Neural cell (in vitro differentiated cells): Measurements from ENCODE around the gene LTK. TPM values are rescaled to one million over a fixed set of nuclear protein-coding genes. Genes with fewer than 3 reads are reported as not detected.

Experiments
- H2AFZ ChIP-seq: fragments of 200-600, 300-800 bp; sonication (generic), shearing (Covaris generic); 2 replicates; pipeline ENCODE4 v1.6.0; 2014; ENCODE audit warnings: low read depth, mild to moderate bottlenecking, antibody characterized with exemption, low read length, moderate library complexity
- H3F3A ChIP-seq: fragments of 200-600 bp; shearing (Covaris generic); 2 replicates; pipeline ENCODE4 v1.6.1; 2016; ENCODE audit warnings: mild to moderate bottlenecking, moderate library complexity, mixed read lengths, antibody characterized with exemption, low read length; ENCODE audit not compliant: insufficient read depth, poor library complexity, severe bottlenecking
- H3K27ac ChIP-seq: fragments of 200-600, 300-800 bp; sonication (generic), shearing (Covaris generic); 2 replicates; pipeline ENCODE4 v1.5.1; 2014; ENCODE audit warnings: mild to moderate bottlenecking, low read length, moderate library complexity
- H3K27me3 ChIP-seq: fragments of 300-800, 200-600 bp; sonication (generic), shearing (Covaris generic); 2 replicates; pipeline ENCODE4 v1.6.0; 2014; ENCODE audit warnings: mild to moderate bottlenecking, low read depth, low read length, moderate library complexity; ENCODE audit not compliant: insufficient read depth
- H3K36me3 ChIP-seq: fragments of 300-800, 200-600 bp; sonication (generic), shearing (Covaris generic); 2 replicates; pipeline ENCODE4 v1.5.1; 2014; ENCODE audit warnings: mild to moderate bottlenecking, antibody characterized with exemption, low read length, moderate library complexity; ENCODE audit not compliant: insufficient read depth
- H3K4me2 ChIP-seq: fragments of 300-800, 200-600 bp; sonication (generic), shearing (Covaris generic); 2 replicates; pipeline ENCODE4 v1.6.0; 2014; ENCODE audit warnings: mild to moderate bottlenecking, low read length
- H3K4me3 ChIP-seq: fragments of 300-800, 200-600 bp; sonication (generic), shearing (Covaris generic); 2 replicates; pipeline ENCODE4 v1.5.1; 2014; ENCODE audit warnings: mild to moderate bottlenecking, low read length, moderate library complexity
- H3K79me2 ChIP-seq: fragments of 200-600 bp; shearing (Covaris generic); replicated peaks from 2 replicates; pipeline ENCODE4 v1.6.0; 2014; ENCODE audit warnings: mild to moderate bottlenecking, low read length, moderate library complexity; ENCODE audit not compliant: insufficient read depth
- H3K9ac ChIP-seq: fragments of 300-800, 200-600 bp; sonication (generic), shearing (Covaris generic); 2 replicates; pipeline ENCODE4 v1.6.1; 2016; ENCODE audit warnings: mild to moderate bottlenecking, low read length, mixed read lengths
- H3K9me2 ChIP-seq: fragments of 200-600 bp; shearing (Covaris generic); 2 replicates; pipeline ENCODE4 v1.6.1; 2016; ENCODE audit warnings: mild to moderate bottlenecking, low read length, mixed read lengths; ENCODE audit not compliant: insufficient read depth
- H3K9me3 ChIP-seq: fragments of 200-600, 300-800 bp; sonication (generic), shearing (Covaris generic); 2 replicates; pipeline ENCODE4 v1.6.1; 2016; ENCODE audit warnings: mild to moderate bottlenecking, mixed run types, low read length, moderate library complexity, mixed read lengths
- H4K20me1 ChIP-seq: fragments of 200-600 bp; shearing (Covaris generic); 2 replicates; pipeline ENCODE4 v1.6.1; 2016; ENCODE audit warnings: mild to moderate bottlenecking, mixed run types; ENCODE audit not compliant: insufficient read depth
- CTCF ChIP-seq: fragments of 450-650 bp; IDR thresholded peaks from 2 replicates; pipeline ENCODE4 v1.5.1; 2014; ENCODE audit warnings: antibody characterized with exemption, mild to moderate bottlenecking, moderate library complexity; ENCODE audit not compliant: poor library complexity, severe bottlenecking
- EP300 ChIP-seq: fragments of 450-650 bp; conservative IDR thresholded peaks from 2 replicates; pipeline ENCODE4 v1.6.1; 2014; ENCODE audit warnings: antibody characterized with exemption, mild to moderate bottlenecking, moderate library complexity; ENCODE audit not compliant: poor library complexity, severe bottlenecking
- EZH2 ChIP-seq: fragments of 200-600, 300-800 bp; shearing (Covaris generic), sonication (generic); IDR thresholded peaks from 2 replicates; pipeline ENCODE4 v1.6.1; 2014; ENCODE audit warnings: antibody characterized with exemption, low read length, borderline replicate concordance, mild to moderate bottlenecking; ENCODE audit not compliant: insufficient read depth, poor library complexity, severe bottlenecking
- MXI1 ChIP-seq: fragments of 450-650 bp; conservative IDR thresholded peaks from 2 replicates; pipeline ENCODE4 v1.6.1; 2014; ENCODE audit warnings: antibody characterized with exemption, mild to moderate bottlenecking; ENCODE audit not compliant: poor library complexity, severe bottlenecking
- POLR2AphosphoS5 ChIP-seq: IDR thresholded peaks from 2 replicates; pipeline ENCODE4 v1.6.1; 2012
- RAD21 ChIP-seq: fragments of 450-650 bp; conservative IDR thresholded peaks from 2 replicates; pipeline ENCODE4 v1.6.1; 2014; ENCODE audit warnings: antibody characterized with exemption, mild to moderate bottlenecking, moderate library complexity
- REST ChIP-seq: IDR thresholded peaks from 2 replicates; pipeline ENCODE4 v1.6.1; 2012; ENCODE audit warnings: borderline replicate concordance
- SMC3 ChIP-seq: fragments of 450-650 bp; conservative IDR thresholded peaks from 2 replicates; pipeline ENCODE4 v1.6.1; 2014; ENCODE audit warnings: antibody characterized with exemption, mild to moderate bottlenecking, moderate library complexity; ENCODE audit not compliant: poor library complexity
- TAF1 ChIP-seq: IDR thresholded peaks from 2 replicates; pipeline ENCODE4 v1.6.1; 2012; ENCODE audit warnings: low read depth
- polyA plus RNA-seq: library from polyadenylated mRNA; depleted of rRNA; stranded (reverse); fragments of >200 nt; gene quantifications from 2 replicates; pipeline ENCODE4 v1.2.3, GENCODE V29; 2014

The LTK gene
- polyA plus RNA-seq, 1 donor from 2014 or later, result 0.28 TPM

DNA sequence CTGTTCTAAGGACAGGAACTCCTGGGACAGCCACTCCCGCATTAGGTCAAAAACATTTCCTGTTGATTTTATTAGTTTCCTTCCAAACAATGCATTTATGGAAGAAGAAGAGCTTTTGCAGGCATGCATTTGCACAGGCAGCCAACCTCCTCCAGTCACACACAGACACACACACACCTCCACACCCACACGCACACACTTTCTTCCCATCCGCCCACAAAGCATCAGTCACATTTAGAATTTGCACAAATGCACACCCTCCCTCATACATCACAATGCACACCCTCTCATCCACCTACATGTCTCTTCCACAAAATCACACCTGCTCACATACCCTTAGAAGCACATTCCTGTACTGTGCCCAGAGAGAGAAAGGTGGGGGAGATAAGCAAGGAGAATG lies 41.3 kb upstream of the LTK start:
- no peaks in the 10 kb centered on the region for H3K36me3 ChIP-seq
- H3K9me3 ChIP-seq, result no peaks in the 10 kb centered on the region
- no peaks in the 10 kb centered on the region for H3K27me3 ChIP-seq
- H3K79me2 ChIP-seq, result no peaks in the 10 kb centered on the region
- no peak overlapping the region for H3K9ac ChIP-seq
- TF ChIP-seq SMC3 (no peak), TAF1 (no peak), EP300 (no peak), POLR2AphosphoS5 (no peak), RAD21 (no peak), EZH2 (no peak), CTCF (no peak), MXI1 (no peak), REST (no peak)
- H3K27ac ChIP-seq, result no peak overlapping the region
- no peak overlapping the region for H2AFZ ChIP-seq
- no peaks in the 10 kb centered on the region for H3K9me2 ChIP-seq
- no peak overlapping the region for H3K4me2 ChIP-seq
- H4K20me1 ChIP-seq, result no peaks in the 10 kb centered on the region
- H3F3A ChIP-seq, result peaks cover 7% of the 10 kb centered on the region
- H3K4me3 ChIP-seq, result no peak overlapping the region

DNA sequence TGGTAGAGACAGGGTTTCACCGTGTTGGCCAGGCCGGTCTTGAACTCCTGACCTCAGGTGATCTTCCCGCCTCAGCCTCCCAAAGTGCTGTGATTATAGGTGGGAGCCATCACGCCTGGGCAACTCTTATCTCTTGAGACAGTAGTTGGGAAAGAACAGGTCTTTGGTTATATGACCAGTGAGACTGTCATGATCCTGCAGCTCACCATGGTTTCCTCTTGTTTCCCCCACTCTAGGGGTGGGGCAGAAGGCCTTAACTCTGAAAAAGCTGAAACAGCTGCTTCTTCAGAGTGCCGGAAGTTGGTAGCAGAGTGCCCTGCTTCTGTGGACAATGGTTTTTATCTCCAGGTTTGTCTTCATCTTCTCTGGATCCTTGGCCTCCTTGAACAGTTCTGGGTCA lies 40.7 kb upstream of the LTK start:
- H3K9me2 ChIP-seq, result no peaks in the 10 kb centered on the region
- no peaks in the 10 kb centered on the region for H3K36me3 ChIP-seq
- no peak overlapping the region for H3K4me2 ChIP-seq
- H4K20me1 ChIP-seq, result no peaks in the 10 kb centered on the region
- H3K4me3 ChIP-seq, result no peak overlapping the region
- TF ChIP-seq CTCF, result no peak
- no peak for TF ChIP-seq POLR2AphosphoS5
- TF ChIP-seq SMC3, result no peak
- H3F3A ChIP-seq, result peaks cover 7% of the 10 kb centered on the region
- H3K79me2 ChIP-seq, result no peaks in the 10 kb centered on the region
- H3K9ac ChIP-seq, result no peak overlapping the region
- no peaks in the 10 kb centered on the region for H3K27me3 ChIP-seq
- H3K9me3 ChIP-seq, result no peaks in the 10 kb centered on the region
- H2AFZ ChIP-seq, result no peak overlapping the region
- H3K27ac ChIP-seq, result no peak overlapping the region
